HEK293T (cell line): ENCODE results near the gene AR.

ENCODE experiments used
- CTCF ChIA-PET: fragments of 350-600 bp; formaldehyde crosslinking; extraction: SDS; loops from one replicate; lab custom pipeline; 2021; ENCODE audit warnings: antibody characterized with exemption, inconsistent platforms; lab: Yijun Ruan, JAX
- POLR2A ChIA-PET: fragments of 350-600 bp; formaldehyde crosslinking; extraction: SDS; loops from one replicate; lab custom pipeline; 2020; ENCODE audit warnings: antibody characterized with exemption, inconsistent platforms; lab: Yijun Ruan, JAX
- DNase-seq: peaks from one replicate; pipeline ENCODE4 v3.0.0; 2012; ENCODE audit warnings: mixed read lengths; ENCODE audit errors: extremely low spot score
- ARNT ChIP-seq: fragments of 450-650 bp; IDR thresholded peaks from 2 replicates; pipeline ENCODE4 v1.6.1; 2017; ENCODE audit warnings: mild to moderate bottlenecking
- BHLHE40 ChIP-seq: fragments of 450-650 bp; IDR thresholded peaks from 2 replicates; pipeline ENCODE4 v1.6.1; 2016; ENCODE audit warnings: mild to moderate bottlenecking, moderate library complexity, borderline replicate concordance
- CTBP1 ChIP-seq: fragments of 450-650 bp; IDR thresholded peaks from 2 replicates; pipeline ENCODE4 v1.6.1; 2016; ENCODE audit warnings: borderline replicate concordance
- ELF4 ChIP-seq: fragments of 450-650 bp; IDR thresholded peaks from 2 replicates; pipeline ENCODE4 v1.6.1; 2017; ENCODE audit warnings: antibody characterized with exemption
- FOXA1 ChIP-seq: fragments of 450-650 bp; IDR thresholded peaks from 2 replicates; pipeline ENCODE4 v1.6.1; 2016; ENCODE audit warnings: mild to moderate bottlenecking
- FOXK2 ChIP-seq: fragments of 450-650 bp; IDR thresholded peaks from 2 replicates; pipeline ENCODE4 v1.6.1; 2016; ENCODE audit warnings: mild to moderate bottlenecking
- FOXM1 ChIP-seq: fragments of 450-650 bp; IDR thresholded peaks from 2 replicates; pipeline ENCODE4 v1.6.1; 2017; ENCODE audit warnings: mild to moderate bottlenecking, borderline replicate concordance
- HDGF ChIP-seq: fragments of 450-650 bp; IDR thresholded peaks from 2 replicates; pipeline ENCODE4 v1.6.1; 2017; ENCODE audit warnings: antibody characterized with exemption, borderline replicate concordance
- L3MBTL2 ChIP-seq: fragments of 450-650 bp; conservative IDR thresholded peaks from 2 replicates; pipeline ENCODE4 v1.6.1; 2016; ENCODE audit warnings: mild to moderate bottlenecking
- LEF1 ChIP-seq: fragments of 450-650 bp; IDR thresholded peaks from 2 replicates; pipeline ENCODE4 v1.6.1; 2017; ENCODE audit warnings: mild to moderate bottlenecking, borderline replicate concordance
- NFRKB ChIP-seq: fragments of 450-650 bp; IDR thresholded peaks from 2 replicates; pipeline ENCODE4 v1.6.1; 2016; ENCODE audit warnings: mild to moderate bottlenecking, moderate library complexity
- SP1 ChIP-seq: fragments of 450-650 bp; IDR thresholded peaks from 2 replicates; pipeline ENCODE4 v1.6.1; 2017
- SUZ12 ChIP-seq: fragments of 450-650 bp; IDR thresholded peaks from 2 replicates; pipeline ENCODE4 v1.6.1; 2016; ENCODE audit warnings: mild to moderate bottlenecking
- TARDBP ChIP-seq: fragments of 450-650 bp; IDR thresholded peaks from 2 replicates; pipeline ENCODE4 v1.6.1; 2016
- ZNF384 ChIP-seq: fragments of 450-650 bp; IDR thresholded peaks from 2 replicates; pipeline ENCODE4 v1.6.1; 2016
- TF ChIP-seq, protein P1 (sequence below): fragments of 450-650 bp; IDR thresholded peaks from 2 replicates; pipeline ENCODE4 v1.6.1; 2016

AR gene

DNA sequence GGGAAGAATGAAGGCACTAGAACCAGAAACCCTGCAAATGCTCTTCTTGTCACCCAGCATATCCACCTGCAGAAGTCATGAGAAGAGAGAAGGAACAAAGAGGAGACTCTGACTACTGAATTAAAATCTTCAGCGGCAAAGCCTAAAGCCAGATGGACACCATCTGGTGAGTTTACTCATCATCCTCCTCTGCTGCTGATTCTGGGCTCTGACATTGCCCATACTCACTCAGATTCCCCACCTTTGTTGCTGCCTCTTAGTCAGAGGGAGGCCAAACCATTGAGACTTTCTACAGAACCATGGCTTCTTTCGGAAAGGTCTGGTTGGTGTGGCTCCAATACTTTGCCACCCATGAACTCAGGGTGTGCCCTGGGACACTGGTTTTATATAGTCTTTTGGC, 181.7 kb downstream of the AR start:
- CTCF ChIA-PET, result no interaction called here
- DNase-seq, result no peak
- TF ChIP-seq, protein P1, sequence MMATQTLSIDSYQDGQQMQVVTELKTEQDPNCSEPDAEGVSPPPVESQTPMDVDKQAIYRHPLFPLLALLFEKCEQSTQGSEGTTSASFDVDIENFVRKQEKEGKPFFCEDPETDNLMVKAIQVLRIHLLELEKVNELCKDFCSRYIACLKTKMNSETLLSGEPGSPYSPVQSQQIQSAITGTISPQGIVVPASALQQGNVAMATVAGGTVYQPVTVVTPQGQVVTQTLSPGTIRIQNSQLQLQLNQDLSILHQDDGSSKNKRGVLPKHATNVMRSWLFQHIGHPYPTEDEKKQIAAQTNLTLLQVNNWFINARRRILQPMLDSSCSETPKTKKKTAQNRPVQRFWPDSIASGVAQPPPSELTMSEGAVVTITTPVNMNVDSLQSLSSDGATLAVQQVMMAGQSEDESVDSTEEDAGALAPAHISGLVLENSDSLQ, result no peak
- no peak for TF ChIP-seq CTBP1
- TF ChIP-seq SUZ12, result no peak
- no peak for TF ChIP-seq L3MBTL2
- TF ChIP-seq ZNF384, result no peak
- no peak for TF ChIP-seq SP1
- TF ChIP-seq FOXM1, result no peak
- TF ChIP-seq FOXK2, result no peak
- TF ChIP-seq TARDBP, result no peak
- POLR2A ChIA-PET, result no interaction called here

DNA sequence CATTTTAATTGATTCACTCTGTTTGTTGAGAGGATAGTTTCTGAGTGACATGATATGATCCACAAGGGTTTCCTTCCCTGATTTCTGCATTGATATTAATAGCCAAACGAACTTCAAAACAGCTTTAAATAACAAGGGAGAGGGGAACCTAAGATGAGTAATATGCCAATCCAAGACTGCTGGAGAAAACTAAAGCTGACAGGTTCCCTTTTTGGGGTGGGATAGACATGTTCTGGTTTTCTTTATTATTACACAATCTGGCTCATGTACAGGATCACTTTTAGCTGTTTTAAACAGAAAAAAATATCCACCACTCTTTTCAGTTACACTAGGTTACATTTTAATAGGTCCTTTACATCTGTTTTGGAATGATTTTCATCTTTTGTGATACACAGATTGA, 182.2 kb downstream of the AR start:
- DNase-seq, result no peak
- ChIA-PET POLR2A (no interaction called here), CTCF (no interaction called here)
- TF ChIP-seq BHLHE40 (no peak), L3MBTL2 (no peak), SUZ12 (no peak), NFRKB (no peak), TARDBP (no peak), HDGF (no peak), SP1 (no peak), CTBP1 (no peak), ARNT (no peak)

DNA sequence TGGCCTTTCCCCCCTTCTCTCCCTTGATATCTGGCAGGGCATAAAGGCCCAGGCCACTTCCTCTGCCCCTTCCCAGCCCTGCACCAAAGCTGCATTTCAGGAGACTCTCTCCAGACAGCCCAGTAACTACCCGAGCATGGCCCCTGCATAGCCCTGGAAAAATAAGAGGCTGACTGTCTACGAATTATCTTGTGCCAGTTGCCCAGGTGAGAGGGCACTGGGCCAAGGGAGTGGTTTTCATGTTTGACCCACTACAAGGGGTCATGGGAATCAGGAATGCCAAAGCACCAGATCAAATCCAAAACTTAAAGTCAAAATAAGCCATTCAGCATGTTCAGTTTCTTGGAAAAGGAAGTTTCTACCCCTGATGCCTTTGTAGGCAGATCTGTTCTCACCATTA, 183.8 kb downstream of the AR start:
- POLR2A ChIA-PET, result no interaction called here
- TF ChIP-seq CTBP1, result no peak
- TF ChIP-seq BHLHE40, result no peak
- TF ChIP-seq SP1, result no peak
- TF ChIP-seq SUZ12, result no peak
- TF ChIP-seq HDGF, result no peak
- TF ChIP-seq FOXK2, result no peak
- no peak for TF ChIP-seq LEF1
- no peak for TF ChIP-seq ARNT
- no peak for DNase-seq
- CTCF ChIA-PET, result no interaction called here

DNA sequence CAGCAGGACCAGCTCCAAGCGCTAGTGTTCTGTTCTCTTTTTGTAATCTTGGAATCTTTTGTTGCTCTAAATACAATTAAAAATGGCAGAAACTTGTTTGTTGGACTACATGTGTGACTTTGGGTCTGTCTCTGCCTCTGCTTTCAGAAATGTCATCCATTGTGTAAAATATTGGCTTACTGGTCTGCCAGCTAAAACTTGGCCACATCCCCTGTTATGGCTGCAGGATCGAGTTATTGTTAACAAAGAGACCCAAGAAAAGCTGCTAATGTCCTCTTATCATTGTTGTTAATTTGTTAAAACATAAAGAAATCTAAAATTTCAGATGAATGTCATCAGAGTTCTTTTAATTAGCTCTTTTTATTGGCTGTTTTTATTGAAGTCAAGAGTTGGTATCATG, 186.5 kb downstream of the AR start:
- TF ChIP-seq BHLHE40, result no peak
- TF ChIP-seq, protein P1, result no peak
- no peak for TF ChIP-seq CTBP1
- no peak for TF ChIP-seq L3MBTL2
- no peak for TF ChIP-seq ARNT
- TF ChIP-seq ZNF384, result no peak
- TF ChIP-seq FOXM1, result no peak
- no peak for TF ChIP-seq TARDBP
- no peak for TF ChIP-seq FOXA1
- no peak for TF ChIP-seq ELF4
- TF ChIP-seq LEF1, result no peak
- no peak for TF ChIP-seq FOXK2
- TF ChIP-seq SUZ12, result no peak
- no peak for TF ChIP-seq HDGF
- TF ChIP-seq NFRKB, result no peak
- no peak for TF ChIP-seq SP1
- POLR2A ChIA-PET, result no interaction called here
- CTCF ChIA-PET, result no interaction called here
- DNase-seq, result no peak

DNA sequence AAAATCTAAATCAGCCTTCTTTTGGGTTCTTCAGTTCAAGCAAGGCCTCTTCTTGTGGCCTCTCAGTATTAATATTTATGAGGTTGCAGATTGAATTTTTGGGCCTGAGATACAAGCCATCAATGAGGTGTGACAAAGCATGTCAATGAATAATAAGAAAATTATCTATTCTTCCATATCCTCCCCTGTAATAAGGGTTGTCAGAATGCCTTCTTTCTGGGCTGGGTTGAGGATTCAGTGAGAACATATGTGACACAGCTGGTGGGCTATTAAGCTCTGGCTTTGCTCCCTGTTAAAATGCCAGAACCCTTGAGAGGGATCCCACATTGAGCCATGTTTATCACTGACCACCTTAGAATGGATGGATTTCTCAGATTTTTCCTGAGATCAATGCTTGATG, 187.2 kb downstream of the AR start:
- CTCF ChIA-PET, result no interaction called here
- TF ChIP-seq FOXA1, result no peak
- no peak for TF ChIP-seq ARNT
- no peak for TF ChIP-seq FOXM1
- POLR2A ChIA-PET, result no interaction called here
- DNase-seq, result no peak

DNA sequence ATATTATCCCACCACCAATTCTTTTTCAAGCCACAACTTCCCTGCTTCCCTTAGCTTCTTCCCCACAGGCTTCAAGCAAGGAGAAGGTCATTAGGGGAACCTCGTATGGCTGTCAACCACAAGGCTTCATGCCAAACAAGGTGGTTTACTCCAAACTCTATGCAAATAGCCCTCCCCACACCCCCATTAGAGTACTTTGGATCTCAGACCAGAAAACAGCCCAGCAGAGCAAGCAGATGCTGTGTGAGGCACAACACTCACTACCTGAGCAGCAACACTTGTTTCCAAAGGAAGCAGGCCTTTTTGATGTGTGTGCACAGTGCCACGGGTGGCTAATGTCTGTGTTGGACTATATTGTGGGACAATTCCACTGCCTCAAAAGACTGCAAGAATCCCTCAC, 189.0 kb downstream of the AR start:
- DNase-seq, result no peak
- POLR2A ChIA-PET, result no interaction called here
- CTCF ChIA-PET, result no interaction called here
- no peak for TF ChIP-seq SUZ12
- TF ChIP-seq ARNT, result no peak
- TF ChIP-seq ZNF384, result no peak
- TF ChIP-seq TARDBP, result no peak
- no peak for TF ChIP-seq FOXM1
- no peak for TF ChIP-seq LEF1
- no peak for TF ChIP-seq FOXK2
- no peak for TF ChIP-seq NFRKB
- TF ChIP-seq CTBP1, result no peak
- TF ChIP-seq, protein P1, result no peak
- TF ChIP-seq HDGF, result no peak
- TF ChIP-seq L3MBTL2, result no peak
- no peak for TF ChIP-seq BHLHE40
- TF ChIP-seq FOXA1, result no peak
- TF ChIP-seq ELF4, result no peak
- TF ChIP-seq SP1, result no peak

DNA sequence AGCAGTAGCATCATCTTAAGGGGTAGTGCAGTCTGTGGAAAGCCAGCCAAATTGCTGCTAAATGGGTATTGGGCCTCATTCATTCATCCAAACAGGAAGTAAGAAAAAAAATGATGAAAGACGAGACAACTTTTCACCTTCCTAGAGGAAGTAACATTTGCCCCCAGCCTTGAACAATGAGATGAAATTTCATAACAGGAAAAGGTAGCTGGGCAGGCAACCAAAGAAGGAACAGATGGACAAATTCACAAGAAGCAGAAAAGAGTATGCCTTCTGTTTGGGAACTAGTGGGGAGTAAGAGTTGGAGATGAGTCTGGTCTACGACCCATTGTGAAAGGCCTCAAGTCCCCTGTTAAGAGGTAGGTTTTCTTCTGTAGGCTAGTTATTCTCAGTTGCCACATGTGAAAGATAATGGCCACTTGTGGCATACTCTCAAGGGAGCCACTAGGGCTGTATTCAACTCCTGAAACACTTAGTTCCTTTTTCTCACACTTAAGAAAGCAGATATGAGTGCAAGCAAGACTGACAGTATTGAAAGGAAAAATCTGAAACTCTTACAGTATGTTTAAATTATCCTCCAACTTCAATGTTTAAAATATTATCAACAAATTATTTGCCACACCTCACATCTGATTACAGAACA, 190.4 kb downstream of the AR start:
- ChIA-PET POLR2A (no interaction called here), CTCF (no interaction called here)
- TF ChIP-seq TARDBP (no peak), L3MBTL2 (no peak), HDGF (no peak), SP1 (no peak), ZNF384 (no peak), CTBP1 (no peak), FOXM1 (no peak), ARNT (no peak), FOXK2 (no peak), LEF1 (no peak), BHLHE40 (no peak), FOXA1 (no peak)
- DNase-seq, result no peak
